Ammon's horn (tissue), 1 donor: Measurements from ENCODE around the gene NUP214.
"Not testable (repeated sequence)": the region's sequence is repeated elsewhere in the genome, so short reads cannot be mapped to it uniquely, and the experiment has no call there.

Experiments
- DNase-seq: peaks from one replicate; pipeline ENCODE4 v3.0.0-alpha.2; 2016; ENCODE audit warnings: low spot score

NUP214 gene

GRCh38 chr9:131096269-131097125 lies 28.9 kb upstream of the NUP214 start, which contains the start of gene AIF1L:
AIF1L (plus strand) TSS chr9:131096531; CDS start chr9:131096630, 99 bp downstream.
- DNase-seq: peak; percentile 82

- DNase-seq: no peak
Observed at GRCh38 chr9:131097126-131097947, 28.0 kb upstream of the NUP214 start.

- no peak for DNase-seq
Observed at GRCh38 chr9:131097948-131098278, 27.5 kb upstream of the NUP214 start.

GRCh38 chr9:131098391-131099101 lies 26.8 kb upstream of the NUP214 start:
- no peak for DNase-seq

- no peak for DNase-seq
Observed at GRCh38 chr9:131099102-131099606, 26.2 kb upstream of the NUP214 start.

- DNase-seq: not testable (repeated sequence)
Observed at GRCh38 chr9:131099845-131100244, 25.5 kb upstream of the NUP214 start.

- DNase-seq: no peak
Observed at GRCh38 chr9:131100445-131100844, 24.9 kb upstream of the NUP214 start.

GRCh38 chr9:131101207-131101964 lies 24.0 kb upstream of the NUP214 start:
- no peak for DNase-seq

GRCh38 chr9:131103024-131103423 lies 22.4 kb upstream of the NUP214 start:
- DNase-seq: no peak

- no peak for DNase-seq
Observed at GRCh38 chr9:131103535-131103934, 21.9 kb upstream of the NUP214 start.

- DNase-seq: no peak
Observed at GRCh38 chr9:131104016-131104740, 21.2 kb upstream of the NUP214 start.

- no peak for DNase-seq
Observed at GRCh38 chr9:131105952-131106351, 19.4 kb upstream of the NUP214 start.

GRCh38 chr9:131107760-131108159 lies 17.6 kb upstream of the NUP214 start:
- peak; percentile 70 for DNase-seq

GRCh38 chr9:131111186-131111853 lies 14.1 kb upstream of the NUP214 start:
- DNase-seq: no peak

- peak; percentile 97 for DNase-seq
Observed at GRCh38 chr9:131111854-131112311, 13.5 kb upstream of the NUP214 start.

GRCh38 chr9:131112374-131113154 lies 12.8 kb upstream of the NUP214 start:
- DNase-seq: peak; percentile 56

- DNase-seq: no peak
Observed at GRCh38 chr9:131113655-131114054, 11.7 kb upstream of the NUP214 start.

- DNase-seq: no peak
Observed at GRCh38 chr9:131114084-131114535, 11.3 kb upstream of the NUP214 start.

- not testable (repeated sequence) for DNase-seq
Observed at GRCh38 chr9:131115360-131115742, 10.0 kb upstream of the NUP214 start.
